SK-N-SH treated with all-trans-retinoic acid at 6 μM for 48 hours (cell line): ENCODE measurements around the gene YEATS4.

Experiments used
- ATAC-seq: fragments of 200-7000 bp; cut with Tn5 transposase; 3 replicates; pipeline ENCODE4 v1.9.1; 2020; ENCODE audit warnings: mild to moderate bottlenecking, moderate library complexity
- ARNTL ChIP-seq: fragments of 450-650 bp; formaldehyde crosslinking; IDR thresholded peaks from 2 replicates; pipeline ENCODE4 v1.5.0; 2020; ENCODE audit warnings: low read depth, mild to moderate bottlenecking, moderate library complexity, borderline replicate concordance
- CREB5 ChIP-seq: fragments of 250-450 bp; sonication (Bioruptor Pico); IDR thresholded peaks from 2 replicates; pipeline ENCODE4 v1.5.1; 2020; ENCODE audit warnings: low read depth, mild to moderate bottlenecking, moderate library complexity
- CSRNP3 ChIP-seq: fragments of 250-450 bp; sonication (Bioruptor Pico); IDR thresholded peaks from 2 replicates; pipeline ENCODE4 v1.5.1; 2021; ENCODE audit warnings: mild to moderate bottlenecking, moderate library complexity
- ESRRG ChIP-seq: fragments of 250-450 bp; sonication (Bioruptor Pico); IDR thresholded peaks from 2 replicates; pipeline ENCODE4 v1.6.1; 2021; ENCODE audit warnings: mild to moderate bottlenecking
- GLIS3 ChIP-seq: fragments of 250-450 bp; sonication (Bioruptor Pico); IDR thresholded peaks from 2 replicates; pipeline ENCODE4 v1.5.0; 2020; ENCODE audit warnings: mild to moderate bottlenecking, moderate library complexity
- OSR1 ChIP-seq: fragments of 250-450 bp; sonication (Bioruptor Pico); IDR thresholded peaks from 2 replicates; pipeline ENCODE4 v1.8.0; 2022; ENCODE audit warnings: moderate library complexity, mild to moderate bottlenecking, inconsistent platforms
- PATZ1 ChIP-seq: fragments of 250-450 bp; sonication (Bioruptor Pico); IDR thresholded peaks from 2 replicates; pipeline ENCODE4 v1.8.0; 2020; ENCODE audit warnings: mild to moderate bottlenecking, moderate library complexity, borderline replicate concordance
- POU6F1 ChIP-seq: fragments of 250-450 bp; sonication (Bioruptor Pico); IDR thresholded peaks from 2 replicates; pipeline ENCODE4 v1.8.0; 2021; ENCODE audit warnings: low read depth, mild to moderate bottlenecking, moderate library complexity, borderline replicate concordance
- PPARA ChIP-seq: fragments of 250-450 bp; sonication (Bioruptor Pico); IDR thresholded peaks from 2 replicates; pipeline ENCODE4 v1.5.0; 2020; ENCODE audit warnings: mild to moderate bottlenecking, borderline replicate concordance
- TCF4 ChIP-seq: fragments of 250-450 bp; sonication (Bioruptor Pico); IDR thresholded peaks from 2 replicates; pipeline ENCODE4 v1.8.0; 2021; ENCODE audit warnings: mild to moderate bottlenecking, moderate library complexity, borderline replicate concordance
- TOX ChIP-seq: fragments of 250-450 bp; sonication (Bioruptor Pico); IDR thresholded peaks from 2 replicates; pipeline ENCODE4 v1.8.0; 2021; ENCODE audit warnings: mild to moderate bottlenecking, moderate library complexity, borderline replicate concordance
- TSHZ2 ChIP-seq: fragments of 250-450 bp; sonication (Bioruptor Pico); IDR thresholded peaks from 2 replicates; pipeline ENCODE4 v1.5.0; 2020; ENCODE audit warnings: mild to moderate bottlenecking, moderate library complexity
- ZC3H10 ChIP-seq: fragments of 250-450 bp; sonication (Bioruptor Pico); IDR thresholded peaks from 2 replicates; pipeline ENCODE4 v1.5.1; 2021; ENCODE audit warnings: mild to moderate bottlenecking, moderate library complexity
- ZFP3 ChIP-seq: fragments of 250-450 bp; sonication (Bioruptor Pico); IDR thresholded peaks from 2 replicates; pipeline ENCODE4 v1.5.0; 2020; ENCODE audit warnings: mild to moderate bottlenecking, moderate library complexity
- ZFP30 ChIP-seq: fragments of 450-650 bp; formaldehyde crosslinking; IDR thresholded peaks from 2 replicates; pipeline ENCODE4 v1.5.0; 2022; ENCODE audit warnings: mild to moderate bottlenecking, moderate library complexity
- ZNF70 ChIP-seq: fragments of 450-650 bp; formaldehyde crosslinking; IDR thresholded peaks from 2 replicates; pipeline ENCODE4 v1.5.0; 2020; ENCODE audit warnings: mild to moderate bottlenecking, moderate library complexity

The YEATS4 gene

GRCh38 chr12:69348162-69348938, 11.2 kb upstream of the YEATS4 start, which contains the start of gene LYZ:
Gene LYZ (plus strand): TSS chr12:69348381. CDS start chr12:69348409, 28 bp downstream.
- TF ChIP-seq POU6F1 (CRISPR knock-in tag): no peak
- no peak for TF ChIP-seq ZFP3 (CRISPR knock-in tag)
- TF ChIP-seq OSR1: no peak
- TF ChIP-seq ARNTL (CRISPR knock-in tag): no peak
- TF ChIP-seq TOX (CRISPR knock-in tag): no peak
- TF ChIP-seq ZNF70: no peak
- TF ChIP-seq GLIS3 (CRISPR knock-in tag): no peak
- TF ChIP-seq ESRRG: no peak
- TF ChIP-seq CSRNP3 (CRISPR knock-in tag): no peak
- TF ChIP-seq ZC3H10: no peak
- no peak for TF ChIP-seq CREB5 (CRISPR knock-in tag)
- ATAC-seq: no peak

GRCh38 chr12:69350002-69350626, 9.4 kb upstream of the YEATS4 start:
- no peak for TF ChIP-seq PATZ1 (CRISPR knock-in tag)
- ATAC-seq: no peak

- ATAC-seq: no peak
- no peak for TF ChIP-seq TOX (CRISPR knock-in tag)
- no peak for TF ChIP-seq PPARA (CRISPR knock-in tag)
- no peak for TF ChIP-seq ZFP3 (CRISPR knock-in tag)
- TF ChIP-seq ESRRG: no peak
- TF ChIP-seq PATZ1 (CRISPR knock-in tag): no peak
- TF ChIP-seq ZFP30 (CRISPR knock-in tag): no peak
- TF ChIP-seq CSRNP3 (CRISPR knock-in tag): no peak
- TF ChIP-seq POU6F1 (CRISPR knock-in tag): no peak
- TF ChIP-seq TCF4 (CRISPR knock-in tag): no peak
- TF ChIP-seq TSHZ2 (CRISPR knock-in tag): no peak
Observed at GRCh38 chr12:69350777-69351176, 8.8 kb upstream of the YEATS4 start.
